ENCODE measurements around the gene EBI3. TPM values are rescaled to one million over a fixed set of nuclear protein-coding genes. Genes with fewer than 3 reads are reported as not detected.

Gene EBI3
- total RNA-seq, 1 experiment from 2014 or later, result not detected

DNA sequence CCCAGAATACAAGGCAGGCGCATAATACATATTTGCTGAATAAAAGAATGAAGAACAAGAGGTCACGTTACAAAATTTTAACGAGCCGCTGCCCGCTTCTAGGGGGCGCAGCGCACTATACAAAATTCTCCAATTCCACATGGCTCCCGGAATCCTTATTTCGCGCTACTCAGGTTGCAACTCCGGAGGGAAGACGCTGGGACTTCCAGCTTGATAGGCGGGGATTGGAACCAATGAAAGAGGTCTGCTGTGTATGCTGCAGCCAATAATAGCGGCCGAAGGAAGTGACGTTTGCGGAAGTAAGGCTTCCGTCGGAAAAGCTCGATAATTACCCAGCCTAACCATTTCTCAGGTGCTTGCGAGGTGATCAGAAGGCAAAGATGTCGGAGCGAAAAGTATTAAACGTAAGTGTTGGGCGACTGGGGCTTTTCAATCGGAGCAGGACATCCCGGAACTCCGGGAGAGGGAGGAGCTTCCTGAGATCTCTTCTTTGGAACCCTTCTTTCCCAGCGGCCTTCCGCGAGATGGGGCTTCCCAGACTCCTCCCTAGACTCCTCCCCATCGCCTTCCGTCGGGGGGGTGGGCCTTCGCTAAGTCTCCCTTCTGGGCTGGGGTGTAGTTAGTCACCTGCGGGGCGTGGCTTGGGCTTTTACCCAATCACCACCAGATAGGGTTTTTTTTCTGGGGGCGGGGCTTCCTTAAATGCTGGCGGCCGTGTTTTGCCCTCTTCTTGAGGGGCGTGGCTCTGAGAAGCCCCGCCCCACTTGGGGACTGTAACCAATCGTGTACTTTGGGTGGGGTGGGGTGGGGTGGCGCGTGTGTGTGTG lies 17.7 kb downstream of the EBI3 start, which contains the start of gene YJU2:
Gene YJU2, plus strand, starts transcription at position 314 of the 827 bp plus-strand sequence. Its CDS starts 67 bp downstream, at position 381.
- CTCF ChIA-PET, result no interaction called here
- Histone ChIP-seq H3F3A (ENCODE audit: insufficient read depth, low read depth) (peaks cover 5% of the 10 kb centered on the region; the same call in 1 of the 2 replicates), H3K79me2 (ENCODE audit: low read depth) (peaks cover 6% of the 10 kb centered on the region; the same call in 1 of the 2 replicates), H3K27me3 (ENCODE audit: insufficient read depth, low read depth) (no peaks in the 10 kb centered on the region), H4K20me1 (ENCODE audit: insufficient read depth) (no peaks in the 10 kb centered on the region), H3K36me3 (ENCODE audit: low read depth) (no peaks in the 10 kb centered on the region), H3K27ac (peak within 1 kb of the TSS; percentile 87), H3K9me3 (ENCODE audit: insufficient read depth, low read depth) (no peaks in the 10 kb centered on the region), H3K4me2 (peak within 1 kb of the TSS; percentile 81), H2AFZ (peak within 1 kb of the TSS; percentile 78), H3K4me3 (peak within 1 kb of the TSS; percentile 78), H3K4me1 (replicated peaks; ENCODE audit: insufficient read depth) (no peaks in the 10 kb centered on the region; the same call in 1 of the 2 replicates), H3K9me2 (ENCODE audit: insufficient read depth) (no peaks in the 10 kb centered on the region)
- intact Hi-C loops (cut with micrococcal nuclease; ENCODE audit: unreplicated experiment), result loop anchor here (1.0 kb wide), 1 partner anchor 155 kb away; the partner anchor contains the start of gene CHAF1A
- DNase-seq, result peak; percentile 92 to 95
- POLR2A ChIA-PET (ENCODE audit: unreplicated experiment), result interaction anchor here (0.6 to 1.0 kb wide), 6 partner anchors 76 to 1423 kb away, joined by 3 to 11 read pairs (median 6); partner anchors contain the start of genes FEM1A and MRPL54
- BruUV-seq (replicated peaks), result TSS peak; percentile 94
- TF ChIP-seq, protein P1, sequence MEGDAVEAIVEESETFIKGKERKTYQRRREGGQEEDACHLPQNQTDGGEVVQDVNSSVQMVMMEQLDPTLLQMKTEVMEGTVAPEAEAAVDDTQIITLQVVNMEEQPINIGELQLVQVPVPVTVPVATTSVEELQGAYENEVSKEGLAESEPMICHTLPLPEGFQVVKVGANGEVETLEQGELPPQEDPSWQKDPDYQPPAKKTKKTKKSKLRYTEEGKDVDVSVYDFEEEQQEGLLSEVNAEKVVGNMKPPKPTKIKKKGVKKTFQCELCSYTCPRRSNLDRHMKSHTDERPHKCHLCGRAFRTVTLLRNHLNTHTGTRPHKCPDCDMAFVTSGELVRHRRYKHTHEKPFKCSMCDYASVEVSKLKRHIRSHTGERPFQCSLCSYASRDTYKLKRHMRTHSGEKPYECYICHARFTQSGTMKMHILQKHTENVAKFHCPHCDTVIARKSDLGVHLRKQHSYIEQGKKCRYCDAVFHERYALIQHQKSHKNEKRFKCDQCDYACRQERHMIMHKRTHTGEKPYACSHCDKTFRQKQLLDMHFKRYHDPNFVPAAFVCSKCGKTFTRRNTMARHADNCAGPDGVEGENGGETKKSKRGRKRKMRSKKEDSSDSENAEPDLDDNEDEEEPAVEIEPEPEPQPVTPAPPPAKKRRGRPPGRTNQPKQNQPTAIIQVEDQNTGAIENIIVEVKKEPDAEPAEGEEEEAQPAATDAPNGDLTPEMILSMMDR (conservative IDR thresholded peaks at IDR 0.05), result peak; percentile 49; the same call in 1 of the 2 replicates
- no peak for TF ChIP-seq EZH2 (IDR thresholded peaks at IDR 0.05; ENCODE audit: low read depth)

DNA sequence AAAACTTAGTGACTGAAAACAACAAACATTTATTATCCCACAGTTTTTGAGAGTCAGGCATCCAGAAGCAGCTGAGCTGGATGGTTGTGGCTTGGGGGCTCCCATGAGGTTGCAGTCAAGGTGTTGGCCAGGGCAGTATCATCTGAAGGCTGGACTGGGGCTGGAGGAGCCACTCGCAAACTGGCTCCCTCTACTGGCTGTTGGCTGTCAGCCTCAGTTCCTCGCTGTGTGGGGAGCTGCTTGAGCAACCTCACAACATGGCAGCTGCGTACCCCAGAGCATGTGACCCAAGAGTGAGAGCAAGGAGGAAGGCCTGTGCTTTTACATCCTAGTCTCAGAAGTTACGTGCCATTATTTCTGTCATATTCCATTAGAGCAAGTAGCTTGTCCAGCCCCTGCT lies 27.2 kb downstream of the EBI3 start:
- no peaks in the 10 kb centered on the region for H3K9me2 ChIP-seq (ENCODE audit: insufficient read depth)
- H2AFZ ChIP-seq, result no peak overlapping the region
- no peak overlapping the region for H3K4me3 ChIP-seq
- no peak overlapping the region for H3K27ac ChIP-seq
- ChIA-PET POLR2A (ENCODE audit: unreplicated experiment) (no interaction called here), CTCF (no interaction called here)
- TF ChIP-seq, protein P1 (conservative IDR thresholded peaks at IDR 0.05), result no peak
- TF ChIP-seq EZH2 (IDR thresholded peaks at IDR 0.05; ENCODE audit: low read depth), result no peak
- no peaks in the 10 kb centered on the region for H4K20me1 ChIP-seq (ENCODE audit: insufficient read depth)
- intact Hi-C loops (cut with micrococcal nuclease; ENCODE audit: unreplicated experiment), result no loop called here
- H3F3A ChIP-seq (ENCODE audit: insufficient read depth, low read depth), result no peaks in the 10 kb centered on the region
- H3K27me3 ChIP-seq (ENCODE audit: insufficient read depth, low read depth), result no peaks in the 10 kb centered on the region
- no peaks in the 10 kb centered on the region for H3K9me3 ChIP-seq (ENCODE audit: insufficient read depth, low read depth)
- H3K36me3 ChIP-seq (ENCODE audit: low read depth), result no peaks in the 10 kb centered on the region
- H3K4me2 ChIP-seq, result no peak overlapping the region
- H3K79me2 ChIP-seq (ENCODE audit: low read depth), result no peaks in the 10 kb centered on the region
- DNase-seq, result no peak
- H3K4me1 ChIP-seq (replicated peaks; ENCODE audit: insufficient read depth), result no peaks in the 10 kb centered on the region
- no TSS peak for BruUV-seq (replicated peaks)

DNA sequence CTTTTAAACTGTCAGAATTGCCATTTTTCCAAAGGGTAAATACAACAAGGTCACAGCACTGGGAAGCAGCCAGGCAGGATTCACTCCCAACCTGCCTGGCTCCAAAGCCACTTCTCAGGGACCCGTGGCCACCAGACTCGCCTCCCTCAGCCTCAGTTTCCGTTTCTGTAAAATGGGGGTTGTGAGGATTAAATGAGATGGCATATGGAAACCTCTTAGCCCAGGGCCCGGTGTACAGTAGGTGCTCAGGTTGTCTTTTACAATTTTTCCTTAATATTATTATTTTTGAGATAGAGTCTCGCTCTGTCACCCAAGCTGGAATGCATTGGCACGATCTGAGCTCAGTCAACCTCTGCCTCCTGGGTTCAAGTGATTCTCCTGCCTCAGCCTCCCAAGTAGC lies 27.7 kb downstream of the EBI3 start:
- Histone ChIP-seq H3F3A (ENCODE audit: insufficient read depth, low read depth) (no peaks in the 10 kb centered on the region), H2AFZ (no peak overlapping the region), H3K27me3 (ENCODE audit: insufficient read depth, low read depth) (no peaks in the 10 kb centered on the region), H3K9me3 (ENCODE audit: insufficient read depth, low read depth) (no peaks in the 10 kb centered on the region), H3K36me3 (ENCODE audit: low read depth) (no peaks in the 10 kb centered on the region), H3K79me2 (ENCODE audit: low read depth) (no peaks in the 10 kb centered on the region), H4K20me1 (ENCODE audit: insufficient read depth) (no peaks in the 10 kb centered on the region), H3K4me1 (replicated peaks; ENCODE audit: insufficient read depth) (no peaks in the 10 kb centered on the region), H3K4me3 (no peak overlapping the region), H3K4me2 (no peak overlapping the region), H3K9me2 (ENCODE audit: insufficient read depth) (no peaks in the 10 kb centered on the region), H3K27ac (no peak overlapping the region)
- intact Hi-C loops (cut with micrococcal nuclease; ENCODE audit: unreplicated experiment), result no loop called here
- TF ChIP-seq EZH2 (IDR thresholded peaks at IDR 0.05; ENCODE audit: low read depth), result no peak
- ChIA-PET POLR2A (ENCODE audit: unreplicated experiment) (no interaction called here), CTCF (no interaction called here)
- no peak for DNase-seq
- BruUV-seq (replicated peaks), result no TSS peak

All from PC-9 (cell line).